IMR-90 (cell line): Measurements from ENCODE around the gene TMED10.

Experiments used
- CEBPB ChIP-seq: IDR thresholded peaks from 2 replicates; pipeline ENCODE4 v1.6.1; 2012; ENCODE audit warnings: low read depth, low read length, improper control_type of control experiment
- FOS ChIP-seq: fragments of 150-350 bp; IDR thresholded peaks from 2 replicates; pipeline ENCODE4 v1.6.1; 2016; ENCODE audit warnings: low read depth, low read length
- MAFK ChIP-seq: IDR thresholded peaks from 2 replicates; pipeline ENCODE4 v1.6.1; 2012; ENCODE audit warnings: low read depth, low read length, improper control_type of control experiment
- MAZ ChIP-seq: IDR thresholded peaks from 2 replicates; pipeline ENCODE4 v1.6.1; 2012; ENCODE audit warnings: low read depth, mild to moderate bottlenecking, low read length, improper control_type of control experiment, moderate library complexity, borderline replicate concordance
- MXI1 ChIP-seq: IDR thresholded peaks from 2 replicates; pipeline ENCODE4 v1.6.1; 2012; ENCODE audit warnings: low read depth, mild to moderate bottlenecking, low read length, moderate library complexity, borderline replicate concordance
- POLR2A ChIP-seq: IDR thresholded peaks from 2 replicates; pipeline ENCODE4 v1.6.1; 2012; ENCODE audit warnings: mild to moderate bottlenecking, low read depth, low read length
- TF ChIP-seq, protein P1 (sequence below): conservative IDR thresholded peaks from 2 replicates; pipeline ENCODE4 v1.5.1; 2012; ENCODE audit warnings: mild to moderate bottlenecking, low read depth, low read length, improper control_type of control experiment
- TF ChIP-seq, protein P2 (sequence below): fragments of 150-350 bp; IDR thresholded peaks from 2 replicates; pipeline ENCODE4 v1.6.1; 2017; ENCODE audit warnings: mild to moderate bottlenecking, antibody characterized with exemption, low read length, low read depth
- TF ChIP-seq, protein P3 (sequence below): fragments of 150-350 bp; IDR thresholded peaks from 2 replicates; pipeline ENCODE4 v1.6.1; 2016; ENCODE audit warnings: low read depth, mild to moderate bottlenecking, low read length, moderate library complexity, borderline replicate concordance

DNA sequence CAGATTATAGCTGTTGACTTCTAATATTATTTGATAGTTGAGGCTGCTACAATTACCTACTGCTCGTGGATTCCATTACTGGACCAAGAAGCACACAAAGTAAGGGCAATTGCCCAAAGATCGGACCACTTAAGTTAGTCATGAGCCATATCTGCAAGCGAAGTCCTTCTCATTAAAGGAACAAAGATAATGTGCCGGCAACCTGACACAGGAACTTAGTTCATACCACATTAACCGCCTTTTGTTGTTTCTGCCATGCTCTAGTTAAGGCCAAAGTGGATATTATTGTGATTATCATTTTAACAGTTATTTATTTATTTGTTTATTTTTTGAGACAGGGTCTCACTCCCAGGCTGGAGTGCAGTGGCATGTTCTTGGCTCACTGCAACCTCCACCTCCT is 38.1 kb upstream of the TMED10 start:
- TF ChIP-seq, protein P1, sequence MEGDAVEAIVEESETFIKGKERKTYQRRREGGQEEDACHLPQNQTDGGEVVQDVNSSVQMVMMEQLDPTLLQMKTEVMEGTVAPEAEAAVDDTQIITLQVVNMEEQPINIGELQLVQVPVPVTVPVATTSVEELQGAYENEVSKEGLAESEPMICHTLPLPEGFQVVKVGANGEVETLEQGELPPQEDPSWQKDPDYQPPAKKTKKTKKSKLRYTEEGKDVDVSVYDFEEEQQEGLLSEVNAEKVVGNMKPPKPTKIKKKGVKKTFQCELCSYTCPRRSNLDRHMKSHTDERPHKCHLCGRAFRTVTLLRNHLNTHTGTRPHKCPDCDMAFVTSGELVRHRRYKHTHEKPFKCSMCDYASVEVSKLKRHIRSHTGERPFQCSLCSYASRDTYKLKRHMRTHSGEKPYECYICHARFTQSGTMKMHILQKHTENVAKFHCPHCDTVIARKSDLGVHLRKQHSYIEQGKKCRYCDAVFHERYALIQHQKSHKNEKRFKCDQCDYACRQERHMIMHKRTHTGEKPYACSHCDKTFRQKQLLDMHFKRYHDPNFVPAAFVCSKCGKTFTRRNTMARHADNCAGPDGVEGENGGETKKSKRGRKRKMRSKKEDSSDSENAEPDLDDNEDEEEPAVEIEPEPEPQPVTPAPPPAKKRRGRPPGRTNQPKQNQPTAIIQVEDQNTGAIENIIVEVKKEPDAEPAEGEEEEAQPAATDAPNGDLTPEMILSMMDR, result no peak
- TF ChIP-seq POLR2A (no peak), MAZ (no peak), CEBPB (no peak), MAFK (no peak), FOS (no peak), MXI1 (no peak)
- TF ChIP-seq, protein P2, sequence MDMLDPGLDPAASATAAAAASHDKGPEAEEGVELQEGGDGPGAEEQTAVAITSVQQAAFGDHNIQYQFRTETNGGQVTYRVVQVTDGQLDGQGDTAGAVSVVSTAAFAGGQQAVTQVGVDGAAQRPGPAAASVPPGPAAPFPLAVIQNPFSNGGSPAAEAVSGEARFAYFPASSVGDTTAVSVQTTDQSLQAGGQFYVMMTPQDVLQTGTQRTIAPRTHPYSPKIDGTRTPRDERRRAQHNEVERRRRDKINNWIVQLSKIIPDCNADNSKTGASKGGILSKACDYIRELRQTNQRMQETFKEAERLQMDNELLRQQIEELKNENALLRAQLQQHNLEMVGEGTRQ, result no peak
- TF ChIP-seq, protein P3, sequence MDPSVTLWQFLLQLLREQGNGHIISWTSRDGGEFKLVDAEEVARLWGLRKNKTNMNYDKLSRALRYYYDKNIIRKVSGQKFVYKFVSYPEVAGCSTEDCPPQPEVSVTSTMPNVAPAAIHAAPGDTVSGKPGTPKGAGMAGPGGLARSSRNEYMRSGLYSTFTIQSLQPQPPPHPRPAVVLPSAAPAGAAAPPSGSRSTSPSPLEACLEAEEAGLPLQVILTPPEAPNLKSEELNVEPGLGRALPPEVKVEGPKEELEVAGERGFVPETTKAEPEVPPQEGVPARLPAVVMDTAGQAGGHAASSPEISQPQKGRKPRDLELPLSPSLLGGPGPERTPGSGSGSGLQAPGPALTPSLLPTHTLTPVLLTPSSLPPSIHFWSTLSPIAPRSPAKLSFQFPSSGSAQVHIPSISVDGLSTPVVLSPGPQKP, result no peak
